H1 (cell line): ENCODE results near the gene TM4SF1. TPM values are rescaled to one million over a fixed set of nuclear protein-coding genes. Genes with fewer than 3 reads are reported as not detected.

Experiments
- CTCF ChIA-PET: fragments of 300-600 bp; sonication (Branson Sonifier 250); formaldehyde crosslinking; loops from one replicate; lab custom pipeline; 2021; ENCODE audit not compliant: partially characterized antibody; lab: Charles Lee
- POLR2A ChIA-PET: fragments of 300-600 bp; sonication (Branson Sonifier 250); formaldehyde crosslinking; loops from one replicate; lab custom pipeline; 2021; ENCODE audit warnings: inconsistent platforms; ENCODE audit not compliant: partially characterized antibody; lab: Charles Lee
- DNase-seq, 2 experiments: peaks; one replicate each; pipeline versions ENCODE4 v3.0.0 to v3.0.0-alpha.2; 2010 to 2022; ENCODE audit warnings: low spot score in 2 of 2, low read depth in 1 of 2, mixed read lengths in 1 of 2
- FAIRE-seq: peaks from 2 replicates; lab custom pipeline; 2011; peaks lifted over from hg19 to GRCh38; lab: Jason Lieb, UNC
- H2AFZ ChIP-seq: 2 replicates; pipeline ENCODE4 v1.8.1; 2012; ENCODE audit warnings: low read length, inconsistent platforms
- H2AK5ac ChIP-seq: 2 replicates; pipeline ENCODE4 v1.6.1; 2013; ENCODE audit warnings: low read depth, low read length
- H2BK120ac ChIP-seq: replicated peaks from 2 replicates; pipeline ENCODE3; 2013; ENCODE audit warnings: low read depth, low read length, inconsistent platforms
- H2BK12ac ChIP-seq: 2 replicates; pipeline ENCODE4 v1.6.1; 2013; ENCODE audit warnings: low read depth, low read length
- H2BK15ac ChIP-seq: 2 replicates; pipeline ENCODE4 v1.6.1; 2013; ENCODE audit warnings: low read length
- H2BK20ac ChIP-seq: 2 replicates; pipeline ENCODE4 v1.6.1; 2013; ENCODE audit warnings: low read length
- H2BK5ac ChIP-seq: 2 replicates; pipeline ENCODE4 v1.6.1; 2013; ENCODE audit warnings: low read depth, low read length
- H3K14ac ChIP-seq: 2 replicates; pipeline ENCODE4 v1.6.1; 2013; ENCODE audit warnings: inconsistent platforms; ENCODE audit not compliant: insufficient read length
- H3K18ac ChIP-seq: 2 replicates; pipeline ENCODE4 v1.6.1; 2013; ENCODE audit warnings: low read length; ENCODE audit errors: extremely low read depth
- H3K23ac ChIP-seq: 2 replicates; pipeline ENCODE4 v1.6.1; 2013; ENCODE audit warnings: inconsistent platforms; ENCODE audit not compliant: insufficient read length
- H3K23me2 ChIP-seq: 2 replicates; pipeline ENCODE4 v1.6.1; 2013; ENCODE audit warnings: low read depth, low read length
- H3K27ac ChIP-seq: 2 replicates; pipeline ENCODE4 v1.6.1; 2011; ENCODE audit warnings: low read depth, low read length, inconsistent platforms
- H3K27me3 ChIP-seq, 4 experiments: replicated peaks in 1 of 4; 1 replicate in 1 of 4; 2 replicates in 3 of 4; pipeline versions ENCODE4 v1.6.1 to v1.8.1; 2011 to 2013; ENCODE audit warnings: low read length in 3 of 4, mild to moderate bottlenecking in 3 of 4, inconsistent platforms in 2 of 4, mixed read lengths in 2 of 4, moderate library complexity in 1 of 4; ENCODE audit not compliant: control insufficient read depth in 3 of 4, insufficient read depth in 3 of 4; ENCODE audit errors: extremely low read depth in 1 of 4
- H3K36me3 ChIP-seq, 4 experiments: 2 replicates each; pipeline versions ENCODE4 v1.6.1 to v1.8.1; 2011 to 2013; ENCODE audit warnings: mild to moderate bottlenecking in 4 of 4, low read length in 3 of 4, moderate library complexity in 2 of 4, control low read depth in 1 of 4, inconsistent platforms in 1 of 4; ENCODE audit not compliant: insufficient read depth in 4 of 4, control insufficient read depth in 2 of 4
- H3K4ac ChIP-seq: replicated peaks from 2 replicates; pipeline ENCODE3; 2013; ENCODE audit warnings: low read length, low read depth, mixed read lengths, inconsistent platforms; ENCODE audit not compliant: insufficient read length
- H3K4me1 ChIP-seq, 4 experiments: replicated peaks in 1 of 4; 1 replicate in 1 of 4; 2 replicates in 3 of 4; pipeline versions ENCODE4 v1.6.1 to v1.8.1; 2011 to 2013; ENCODE audit warnings: low read length in 3 of 4, inconsistent platforms in 2 of 4, mixed read lengths in 1 of 4; ENCODE audit not compliant: insufficient read depth in 4 of 4, control insufficient read depth in 3 of 4
- H3K4me2 ChIP-seq, 2 experiments: 2 replicates each; pipeline versions ENCODE4 v1.6.1 to v1.8.1; 2011 to 2013; ENCODE audit warnings: low read depth in 2 of 2, low read length in 2 of 2, control low read depth in 1 of 2, inconsistent platforms in 1 of 2, mild to moderate bottlenecking in 1 of 2; ENCODE audit not compliant: insufficient read depth in 1 of 2
- H3K4me3 ChIP-seq, 4 experiments: fragments of 200-600, 300-600 bp in 1 of 4; sonication (generic), shearing (Covaris generic), sonication (Bioruptor Twin) in 1 of 4; 2 replicates each; pipeline versions ENCODE4 v1.5.1 to v1.8.1; 2011 to 2016; ENCODE audit warnings: low read length in 4 of 4, low read depth in 3 of 4, control low read depth in 2 of 4, inconsistent platforms in 2 of 4, mild to moderate bottlenecking in 2 of 4, mixed read lengths in 1 of 4, moderate library complexity in 1 of 4; ENCODE audit not compliant: insufficient read depth in 2 of 4; ENCODE audit errors: extremely low read depth in 1 of 4
- H3K56ac ChIP-seq: replicated peaks from 2 replicates; pipeline ENCODE3; 2013; ENCODE audit warnings: low read depth, mild to moderate bottlenecking, mixed read lengths, low read length, inconsistent platforms; ENCODE audit not compliant: insufficient read length
- H3K79me1 ChIP-seq: 2 replicates; pipeline ENCODE4 v1.6.1; 2013; ENCODE audit warnings: low read depth, low read length, control low read depth
- H3K79me2 ChIP-seq, 2 experiments: 2 replicates each; pipeline versions ENCODE4 v1.6.1 to v1.8.1; 2012 to 2013; ENCODE audit warnings: low read length in 2 of 2, mild to moderate bottlenecking in 2 of 2, inconsistent platforms in 1 of 2; ENCODE audit not compliant: insufficient read depth in 2 of 2, control insufficient read depth in 1 of 2
- H3K9ac ChIP-seq, 4 experiments: replicated peaks in 1 of 4; 1 replicate in 1 of 4; 2 replicates in 3 of 4; pipeline versions ENCODE4 v1.6.1 to v1.8.1; 2011 to 2013; ENCODE audit warnings: low read depth in 3 of 4, low read length in 3 of 4, control low read depth in 2 of 4, mild to moderate bottlenecking in 2 of 4, moderate library complexity in 2 of 4, inconsistent platforms in 1 of 4; ENCODE audit errors: extremely low read depth in 1 of 4
- H3K9me3 ChIP-seq, 2 experiments: 2 replicates each; pipeline versions ENCODE4 v1.6.1 to v1.8.1; 2012 to 2013; ENCODE audit warnings: mild to moderate bottlenecking in 2 of 2, moderate library complexity in 2 of 2, control low read depth in 1 of 2, inconsistent platforms in 1 of 2, low read depth in 1 of 2, low read length in 1 of 2, mixed read lengths in 1 of 2; ENCODE audit not compliant: insufficient read depth in 2 of 2
- H4K20me1 ChIP-seq, 2 experiments: replicated peaks in 1 of 2; 2 replicates each; pipeline versions ENCODE3 to v1.8.1; 2011 to 2013; ENCODE audit warnings: inconsistent platforms in 2 of 2, low read length in 2 of 2, mild to moderate bottlenecking in 1 of 2; ENCODE audit not compliant: insufficient read depth in 2 of 2, control insufficient read depth in 1 of 2
- H4K5ac ChIP-seq: 2 replicates; pipeline ENCODE4 v1.6.1; 2013; ENCODE audit warnings: low read length, low read depth, mixed read lengths, inconsistent platforms; ENCODE audit not compliant: insufficient read length
- H4K8ac ChIP-seq: 2 replicates; pipeline ENCODE4 v1.8.0; 2013; ENCODE audit warnings: mild to moderate bottlenecking, moderate library complexity, low read length, inconsistent platforms; ENCODE audit not compliant: insufficient read depth; ENCODE audit errors: extremely low read depth
- H4K91ac ChIP-seq: replicated peaks from 2 replicates; pipeline ENCODE3; 2013; ENCODE audit warnings: low read length, mixed read lengths, inconsistent platforms; ENCODE audit not compliant: insufficient read length
- BCL11A ChIP-seq, 2 experiments: IDR thresholded peaks; one replicate each; pipeline ENCODE4 v1.6.1; 2011; ENCODE audit warnings: low read depth in 2 of 2, low read length in 2 of 2, mild to moderate bottlenecking in 2 of 2
- CEBPB ChIP-seq: IDR thresholded peaks from 2 replicates; pipeline ENCODE4 v1.6.1; 2012; ENCODE audit warnings: low read depth, low read length
- CHD1 ChIP-seq: IDR thresholded peaks from 2 replicates; pipeline ENCODE4 v1.6.1; 2012; ENCODE audit warnings: low read depth, low read length, improper control_type of control experiment
- CTBP2 ChIP-seq: IDR thresholded peaks from 2 replicates; pipeline ENCODE4 v1.7.0; 2011; ENCODE audit warnings: borderline replicate concordance, mild to moderate bottlenecking, moderate library complexity, mixed read lengths, low read length; ENCODE audit not compliant: insufficient read depth, insufficient read length
- KDM5A ChIP-seq: fragments of 200-600 bp; IDR thresholded peaks from 2 replicates; pipeline ENCODE4 v1.7.1; 2012; ENCODE audit warnings: mild to moderate bottlenecking, low read length, inconsistent platforms, mixed read lengths
- NRF1 ChIP-seq: IDR thresholded peaks from 2 replicates; pipeline ENCODE4 v1.6.1; 2011; ENCODE audit warnings: mild to moderate bottlenecking, low read depth, low read length, improper control_type of control experiment
- POLR2AphosphoS5 ChIP-seq: IDR thresholded peaks from 2 replicates; pipeline ENCODE4 v1.6.1; 2011; ENCODE audit warnings: low read depth, low read length
- POU5F1 ChIP-seq: IDR thresholded peaks from 2 replicates; pipeline ENCODE4 v1.6.1; 2011; ENCODE audit warnings: low read depth, mild to moderate bottlenecking, low read length, moderate library complexity
- RXRA ChIP-seq: IDR thresholded peaks from 2 replicates; pipeline ENCODE4 v1.6.1; 2011; ENCODE audit warnings: low read depth, mild to moderate bottlenecking, low read length, moderate library complexity; ENCODE audit not compliant: insufficient read depth
- TAF1 ChIP-seq: IDR thresholded peaks from 2 replicates; pipeline ENCODE4 v1.6.1; 2011; ENCODE audit warnings: mild to moderate bottlenecking, low read depth, low read length
- TCF12 ChIP-seq: IDR thresholded peaks from 2 replicates; pipeline ENCODE4 v1.6.1; 2011; ENCODE audit warnings: low read depth, mild to moderate bottlenecking, low read length
- WGBS, 2 experiments: shearing (Covaris generic) in 1 of 2; methylation state at CpG; one replicate each; pipeline versions ENCODE4 v1.1.6 to v1.1.7; 2013 to 2015; ENCODE audit warnings: low lambda C conversion rate in 2 of 2, mixed read lengths in 2 of 2, inconsistent platforms in 1 of 2, low coverage in 1 of 2, missing lambda C conversion rate in 1 of 2; ENCODE audit not compliant: insufficient replicate concordance in 2 of 2, insufficient coverage in 1 of 2, insufficient read length in 1 of 2; ENCODE audit errors: extremely low coverage in 1 of 2, missing lambda C conversion rate in 1 of 2; 5-methylcytosine and 5-hydroxymethylcytosine counted together
- polyA plus RNA-seq, 7 experiments: library from polyadenylated mRNA; depleted of rRNA in 3 of 7; stranded (reverse) in 5 of 7; unstranded in 2 of 7; fragments of >200 nt in 5 of 7; fragments of 200-250 nt in 2 of 7; gene quantifications; 1 replicate in 5 of 7; 2 replicates in 1 of 7; 4 replicates in 1 of 7; pipeline versions ENCODE4 v1.2.1 to v1.2.3, GENCODE V29; 2011 to 2013; ENCODE audit warnings: missing spikeins in 2 of 7, mixed read lengths in 2 of 7
- total RNA-seq: library from RNA; stranded (reverse); fragmentation: NEBNext Ultra II Directional; extraction: Animal tissue kit (Norgen Biotek cat#: 25700); gene quantifications from 2 replicates; pipeline ENCODE4 v1.2.1, GENCODE V29; 2021

Gene TM4SF1
- total and polyA plus RNA-seq, 2 of the 8 experiments (the other 6 are each of a cell fraction or from before 2014, with no cell fraction given) = 0.26 to 1.3 TPM

- Histone ChIP-seq H3K23ac (no peak overlapping the region), H4K91ac (no peak overlapping the region), H3K27ac (no peak overlapping the region), H2BK5ac (no peak overlapping the region), H3K23me2 (no peaks in the 10 kb centered on the region), H2AK5ac (no peak overlapping the region), H4K5ac (no peak overlapping the region), H3K79me1 (no peaks in the 10 kb centered on the region), H3K36me3 (no peaks in the 10 kb centered on the region), H3K4me3 (no peak overlapping the region), H4K8ac (no peak overlapping the region), H3K18ac (no peak overlapping the region), H3K27me3 (no peaks in the 10 kb centered on the region), H2BK12ac (no peak overlapping the region), H3K4me1 (no peaks in the 10 kb centered on the region), H3K9me3 (no peaks in the 10 kb centered on the region), H3K56ac (no peak overlapping the region), H2BK120ac (no peak overlapping the region), H3K79me2 (no peaks in the 10 kb centered on the region), H2AFZ (no peak overlapping the region), H3K4me2 (no peak overlapping the region), H4K20me1 (no peaks in the 10 kb centered on the region), H3K4ac (no peak overlapping the region), H2BK15ac (no peak overlapping the region), H2BK20ac (no peak overlapping the region), H3K14ac (no peak overlapping the region), H3K9ac (no peak overlapping the region)
- ChIA-PET POLR2A (no interaction called here), CTCF (interaction anchor here (1.1 to 1.5 kb wide), 2 partner anchors 9 to 11 kb away, joined by 3 to 4 read pairs; no protein-coding TSS in a partner anchor)
- 88% methylated on average over 4 of the region's 4 CpGs; no CpG with 5 or more reads in 1 of the 2 experiments for WGBS, 2 experiments
- FAIRE-seq (no peak), DNase-seq (no peak)
- TF ChIP-seq BCL11A (IDR thresholded peaks at IDR 0.05; ENCODE audit: low read depth in 2 of 2, low read length in 2 of 2) (no peak), TAF1 (no peak), POU5F1 (no peak), CHD1 (no peak), POLR2AphosphoS5 (no peak), KDM5A (no peak), CEBPB (no peak), TCF12 (no peak), NRF1 (no peak), RXRA (no peak), CTBP2 (no peak)
Observed at GRCh38 chr3:149419816-149420215, 42.4 kb upstream of the TM4SF1 start.
